Activated T-cell treated with anti-CD3 and anti-CD28 coated beads for 1 hour (primary cell): ENCODE measurements around the gene SLC25A14.
"Not testable (repeated sequence)": the region's sequence is repeated elsewhere in the genome, so short reads cannot be mapped to it uniquely, and the experiment has no call there.

Experiments used
- DNase-seq: peaks from one replicate; pipeline ENCODE4 v3.0.0-alpha.2; 2020; ENCODE audit warnings: low read depth

Gene SLC25A14

DNA sequence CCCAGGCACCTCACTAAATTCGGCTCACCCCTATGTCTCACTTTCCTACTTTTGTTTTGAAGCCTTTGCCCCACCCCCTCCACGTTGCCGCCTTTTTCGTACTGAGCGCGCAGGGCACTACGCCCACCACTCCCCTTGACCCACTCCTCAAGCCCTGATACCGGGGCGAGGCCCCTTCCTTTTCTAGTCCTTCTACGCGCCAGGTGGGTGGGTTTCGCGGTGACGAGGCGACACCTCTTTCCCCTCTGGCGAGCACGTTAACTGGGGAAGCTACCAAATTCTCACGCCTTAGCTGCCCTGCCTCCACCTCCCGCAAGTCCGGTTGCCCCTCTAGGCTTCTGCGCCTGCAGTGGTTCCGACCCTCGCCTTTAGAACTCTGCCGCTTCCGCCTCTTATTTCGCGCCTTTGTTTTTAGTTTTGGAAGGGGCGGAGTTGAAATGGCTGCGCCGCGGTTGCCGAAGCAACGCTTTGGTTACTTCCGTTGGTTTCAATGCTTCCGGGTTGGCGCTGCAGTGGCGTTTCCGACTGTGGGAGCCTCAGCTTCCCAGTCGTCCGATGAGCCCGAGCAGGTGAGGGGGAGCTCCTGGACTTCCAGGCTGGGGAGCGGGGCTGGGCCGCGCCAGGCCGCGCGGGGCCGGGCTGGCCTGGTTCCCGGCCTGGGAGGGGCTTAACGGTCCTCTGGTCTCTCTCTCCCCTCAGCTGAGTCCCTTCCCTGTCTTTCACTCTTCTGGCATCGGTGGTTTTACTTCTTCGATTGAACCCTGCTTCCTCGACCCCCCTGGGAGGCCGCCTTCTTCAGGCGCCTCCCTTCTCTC is at the start of gene SLC25A14:
SLC25A14 (plus strand) TSS at position 512 of the 815 bp plus-strand sequence. CDS start 360 bp downstream, outside the sequence.
- peak; percentile 46 for DNase-seq

DNA sequence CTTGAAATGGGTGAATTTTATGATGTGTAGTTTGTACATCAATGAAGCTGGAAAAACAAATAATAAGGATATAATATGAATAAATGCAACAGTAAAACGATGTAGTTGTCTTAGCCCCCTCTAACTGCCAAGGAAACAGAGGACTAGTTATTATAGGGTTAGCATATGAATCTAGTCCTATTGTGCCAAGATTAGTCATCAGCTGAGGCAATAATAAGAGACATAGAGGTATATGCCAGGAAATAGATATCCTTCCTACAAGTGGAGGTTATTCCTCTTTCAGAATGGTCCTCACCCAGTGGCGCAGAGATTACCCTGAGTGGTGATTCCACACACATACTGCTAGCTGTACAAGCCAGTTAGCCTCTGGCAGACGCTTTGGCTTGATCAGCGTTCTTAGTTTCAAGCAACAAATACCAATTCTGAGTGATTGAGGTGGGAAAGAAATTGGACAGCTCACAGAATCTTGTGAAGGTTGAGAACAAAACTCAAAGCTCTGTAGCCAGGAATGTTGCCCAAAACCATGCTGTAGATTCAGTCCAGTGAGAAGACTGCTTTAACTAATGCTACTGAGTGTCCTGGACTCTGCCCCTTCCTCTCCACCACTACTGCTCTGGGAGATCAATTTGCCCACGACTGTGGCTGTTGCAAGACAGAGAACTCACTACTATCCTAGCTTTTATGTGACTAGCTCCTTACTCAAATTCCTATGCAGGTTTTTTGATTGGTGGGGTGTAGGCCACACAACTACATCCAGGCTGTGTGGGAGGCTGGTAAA is 44.0 kb upstream of the SLC25A14 start:
- DNase-seq, result no peak

- DNase-seq, result no peak
Observed at GRCh38 chrX:130296297-130296678, 43.4 kb upstream of the SLC25A14 start.

- DNase-seq, result no peak
Observed at GRCh38 chrX:130296743-130297142, 43.0 kb upstream of the SLC25A14 start.

- no peak for DNase-seq
Observed at GRCh38 chrX:130299279-130300009, 40.3 kb upstream of the SLC25A14 start.

- no peak for DNase-seq
Observed at GRCh38 chrX:130300010-130300282, 39.8 kb upstream of the SLC25A14 start.

DNA sequence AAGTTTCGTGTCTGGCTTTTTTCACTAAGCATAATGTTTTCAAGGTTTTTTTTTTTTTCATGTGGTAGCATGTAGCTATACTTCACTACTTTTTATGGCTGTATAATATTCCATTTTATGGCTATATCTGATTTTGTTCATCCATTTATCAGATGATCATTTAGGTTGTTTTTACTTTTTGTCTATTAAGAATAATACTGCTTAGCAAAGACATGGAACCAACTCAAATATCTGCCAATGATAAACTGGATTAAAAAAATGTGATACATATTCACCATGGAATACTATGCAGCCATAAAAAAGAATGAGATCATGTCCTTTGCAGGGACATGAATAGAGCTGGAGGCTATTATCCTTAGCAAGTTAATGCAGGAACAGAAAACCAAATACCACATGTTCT is 38.3 kb upstream of the SLC25A14 start:
- no peak for DNase-seq

DNA sequence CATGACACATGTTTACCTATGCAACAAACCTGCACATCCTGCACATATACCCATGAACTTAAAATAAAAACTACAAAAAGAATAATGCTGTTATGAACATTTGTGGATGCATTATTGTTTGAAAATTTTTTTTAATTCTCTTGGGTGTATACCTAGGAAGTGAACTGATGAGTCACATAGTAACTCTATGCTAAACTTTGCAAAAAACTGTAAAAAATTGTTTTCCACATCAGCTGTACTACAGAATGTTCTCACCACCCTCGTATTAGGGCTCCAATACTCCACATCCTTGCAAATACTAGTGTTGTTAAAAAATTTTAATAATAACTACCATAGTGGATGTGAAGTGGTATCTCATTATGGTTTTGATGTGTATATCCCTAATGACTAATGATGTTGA is 37.7 kb upstream of the SLC25A14 start:
- DNase-seq, result no peak

DNA sequence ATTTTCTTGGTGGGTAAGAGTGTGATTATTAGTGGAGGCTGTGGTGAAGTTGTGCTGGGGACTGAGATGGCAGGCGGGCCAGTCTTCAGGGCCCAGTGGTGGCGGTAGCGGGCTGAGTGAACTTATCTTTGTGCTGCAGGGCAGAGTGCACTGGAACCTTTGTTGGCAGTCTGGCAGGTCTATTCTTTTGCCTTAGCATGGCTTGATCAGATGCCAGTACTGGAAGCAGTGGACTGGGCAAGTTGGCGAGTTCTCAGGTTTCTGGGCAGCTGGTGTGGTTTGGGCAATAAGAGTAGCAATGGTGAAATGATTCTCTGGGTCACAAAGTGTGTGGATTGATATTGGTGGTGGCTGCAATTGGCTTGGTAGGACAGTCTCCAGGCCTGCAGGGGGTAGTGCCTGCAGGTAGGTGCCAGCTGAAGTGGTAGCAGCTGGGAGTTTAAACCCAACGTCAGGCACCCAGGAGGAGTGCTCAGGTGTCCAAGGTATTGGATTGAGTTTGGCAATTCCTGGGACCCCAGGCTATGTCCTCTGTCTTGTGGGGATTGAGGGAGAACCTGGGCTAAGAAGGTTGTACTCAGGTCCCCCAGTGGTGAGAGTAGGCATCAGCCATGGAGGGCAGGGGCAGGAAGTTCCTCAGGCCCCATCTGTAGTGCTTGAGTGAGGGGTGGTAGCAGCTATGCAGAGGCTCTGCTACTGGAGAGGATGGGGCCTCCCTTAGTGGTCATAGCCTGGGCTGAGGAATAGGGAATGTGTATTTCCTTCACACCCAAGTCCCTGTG is 34.9 kb upstream of the SLC25A14 start:
- DNase-seq, result no peak

- DNase-seq, result not testable (repeated sequence)
Observed at GRCh38 chrX:130319886-130320285, 19.8 kb upstream of the SLC25A14 start.

- DNase-seq, result no peak
Observed at GRCh38 chrX:130321550-130321949, 18.2 kb upstream of the SLC25A14 start.

- no peak for DNase-seq
Observed at GRCh38 chrX:130330146-130330545, 9.6 kb upstream of the SLC25A14 start.

- peak; percentile 9 for DNase-seq
Observed at GRCh38 chrX:130330706-130331105, 9.0 kb upstream of the SLC25A14 start.

- DNase-seq, result no peak
Observed at GRCh38 chrX:130336531-130336930, 3.2 kb upstream of the SLC25A14 start.

- DNase-seq, result not testable (repeated sequence)
Observed at GRCh38 chrX:130338869-130339268, 850 bp upstream of the SLC25A14 start.

GRCh38 chrX:130340271-130340670 is 552 bp downstream of the SLC25A14 start:
- DNase-seq, result no peak

DNA sequence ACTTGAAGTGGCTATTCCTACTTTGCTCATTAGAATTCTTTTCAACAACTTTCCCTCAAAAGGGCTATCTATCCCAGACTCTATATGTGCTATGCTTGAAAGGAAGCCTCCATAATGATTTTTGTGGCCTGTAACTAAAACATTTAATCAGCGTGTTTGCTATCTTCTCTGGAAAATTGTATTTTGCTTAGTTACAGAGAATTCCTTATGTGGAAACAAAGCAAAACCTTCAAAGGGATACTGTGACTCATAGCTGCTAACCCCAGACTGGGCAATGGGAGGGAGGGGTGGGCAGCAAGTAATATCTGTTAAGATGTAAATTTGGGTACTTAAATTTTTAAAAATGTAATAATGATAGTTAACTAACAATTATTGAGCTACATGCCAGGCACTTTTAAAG is 3.7 kb downstream of the SLC25A14 start:
- no peak for DNase-seq

DNA sequence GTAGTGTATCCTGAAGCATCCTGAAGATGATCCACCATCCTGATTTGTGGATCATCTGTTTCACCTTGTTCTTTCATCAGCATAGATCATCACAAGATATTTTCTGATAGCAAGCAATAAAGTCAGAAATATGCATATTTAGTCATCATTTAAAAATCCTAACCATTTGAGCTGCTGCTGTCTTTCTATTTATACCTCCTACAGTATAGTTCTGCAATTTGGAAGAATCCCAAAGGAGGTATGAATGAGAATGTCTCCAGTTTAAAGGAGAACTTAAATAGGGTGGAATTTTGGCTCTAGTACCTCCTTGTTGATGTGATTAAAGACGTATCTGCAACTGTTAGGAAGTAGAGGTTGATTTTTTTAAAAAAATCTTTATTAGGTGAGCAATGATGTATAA is 7.6 kb downstream of the SLC25A14 start:
- no peak for DNase-seq

- DNase-seq, result no peak
Observed at GRCh38 chrX:130351567-130351966, 11.8 kb downstream of the SLC25A14 start.

GRCh38 chrX:130352050-130352449 is 12.3 kb downstream of the SLC25A14 start:
- not testable (repeated sequence) for DNase-seq

GRCh38 chrX:130376077-130376476 is 36.4 kb downstream of the SLC25A14 start:
- no peak for DNase-seq
